GM19438 (cell line): ENCODE data around the gene TEAD1.
"Not testable (repeated sequence)": the region's sequence is repeated elsewhere in the genome, so short reads cannot be mapped to it uniquely, and the experiment has no call there.

Experiments used
- ATAC-seq: cut with Tn5 transposase; IDR thresholded peaks from one replicate; pipeline ENCODE4 v1.9.1; 2021; ENCODE audit warnings: low read depth; ENCODE audit not compliant: unreplicated experiment

The TEAD1 gene

GRCh38 chr11:12758117-12758516, 83.9 kb downstream of the TEAD1 start:
- ATAC-seq: not testable (repeated sequence)

DNA sequence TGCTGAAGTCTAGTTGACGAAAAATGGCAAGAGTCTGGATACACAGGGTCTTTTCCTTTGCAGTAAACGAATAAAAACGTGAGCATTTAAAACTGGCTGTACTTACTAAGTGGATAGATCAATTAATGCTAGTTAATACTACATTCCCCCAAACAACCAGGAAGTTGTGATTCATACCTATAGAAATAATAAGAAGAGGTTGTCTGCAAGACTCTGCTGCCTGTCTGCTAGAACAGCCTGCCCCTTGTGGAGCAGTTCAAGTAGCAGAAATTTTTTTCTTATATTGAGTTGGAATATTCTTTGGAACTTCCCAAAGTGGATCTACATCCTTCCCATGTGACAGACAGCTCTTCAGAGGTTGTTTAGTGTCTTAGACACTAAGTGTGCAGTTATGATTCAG, 86.8 kb downstream of the TEAD1 start:
- no peak for ATAC-seq

DNA sequence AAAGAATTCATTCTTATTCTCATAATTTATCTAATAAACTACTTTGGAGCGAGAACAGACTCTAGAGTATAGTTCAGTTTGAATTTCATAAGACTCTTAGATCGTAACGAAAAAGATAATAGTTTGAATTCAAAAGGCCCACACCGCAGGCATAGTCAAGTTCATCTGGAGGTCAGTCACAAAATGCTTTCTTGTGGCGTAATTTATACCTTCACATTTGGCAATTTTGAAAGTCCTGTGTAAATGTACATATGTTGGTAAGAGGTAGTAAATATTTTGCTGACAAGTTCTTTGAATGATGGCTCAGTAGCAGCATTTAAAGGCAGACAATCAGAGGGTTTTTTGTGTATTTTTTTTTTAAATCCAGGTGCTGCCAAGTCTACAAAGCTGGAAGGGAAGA, 88.1 kb downstream of the TEAD1 start:
- no peak for ATAC-seq

- no peak for ATAC-seq
Measured at GRCh38 chr11:12762696-12763324, 88.6 kb downstream of the TEAD1 start.

- ATAC-seq: no peak
Measured at GRCh38 chr11:12764187-12764914, 90.1 kb downstream of the TEAD1 start.

DNA sequence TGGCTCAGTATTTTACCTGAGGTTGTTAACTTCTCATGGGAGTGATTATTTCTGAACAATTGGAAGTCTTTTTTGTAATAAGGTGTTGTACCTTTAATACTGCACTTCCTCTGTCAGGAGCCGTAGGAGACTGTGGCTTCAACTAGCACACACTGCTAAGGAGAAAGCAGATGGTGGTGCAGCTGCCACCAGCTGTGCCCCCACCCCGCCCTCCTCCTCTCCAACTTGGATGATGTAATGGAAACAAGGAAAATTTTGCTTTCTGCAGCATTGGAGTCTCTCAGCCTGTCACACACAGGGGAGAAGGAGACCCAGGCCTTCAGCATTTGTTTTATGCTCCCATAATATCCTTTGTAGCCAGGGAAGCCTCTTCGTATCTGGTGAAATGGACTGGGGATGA, 91.2 kb downstream of the TEAD1 start:
- no peak for ATAC-seq

DNA sequence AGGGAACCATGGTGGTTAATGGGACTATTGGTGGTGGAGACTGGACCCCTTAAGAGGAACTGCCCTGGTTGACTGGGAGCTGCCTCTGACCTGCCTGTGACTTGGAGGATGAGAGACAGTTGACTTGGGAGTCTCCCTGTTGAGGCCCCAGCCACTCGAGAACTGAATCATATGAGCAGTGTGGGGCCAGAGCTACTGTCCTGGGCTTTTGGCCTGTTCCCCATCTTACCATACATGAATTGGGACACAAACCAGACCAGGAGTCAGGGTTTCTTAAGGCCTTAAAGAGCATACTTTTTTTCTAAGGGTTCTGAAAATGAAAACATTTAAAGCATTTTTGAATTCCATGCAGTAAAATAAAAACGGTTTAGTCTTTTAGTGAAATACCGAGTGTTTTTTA, 92.8 kb downstream of the TEAD1 start:
- no peak for ATAC-seq

- ATAC-seq: no peak
Measured at GRCh38 chr11:12767577-12767976, 93.4 kb downstream of the TEAD1 start.

- ATAC-seq: no peak
Measured at GRCh38 chr11:12768726-12769673, 94.8 kb downstream of the TEAD1 start.

- no peak for ATAC-seq
Measured at GRCh38 chr11:12769834-12770345, 95.7 kb downstream of the TEAD1 start.

DNA sequence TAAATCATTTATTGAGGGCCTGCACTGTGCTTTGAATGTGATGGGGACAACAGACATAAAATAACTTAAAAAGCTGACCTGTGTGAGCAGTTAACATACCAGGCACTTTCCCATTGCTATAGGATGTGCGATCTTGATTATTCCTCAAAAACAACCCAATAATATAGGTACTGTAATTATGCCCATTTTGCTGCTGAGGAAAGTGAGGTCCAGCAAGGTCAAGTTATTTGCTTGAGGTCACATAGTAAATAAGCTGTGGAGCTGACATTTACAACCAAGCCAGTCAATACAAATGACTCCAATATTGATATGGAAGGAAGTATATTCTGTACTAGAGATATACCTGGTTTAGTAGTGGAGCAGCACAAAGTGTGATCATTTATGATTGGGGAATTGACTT, 96.2 kb downstream of the TEAD1 start:
- no peak for ATAC-seq

GRCh38 chr11:12770966-12771597, 96.9 kb downstream of the TEAD1 start:
- no peak for ATAC-seq

DNA sequence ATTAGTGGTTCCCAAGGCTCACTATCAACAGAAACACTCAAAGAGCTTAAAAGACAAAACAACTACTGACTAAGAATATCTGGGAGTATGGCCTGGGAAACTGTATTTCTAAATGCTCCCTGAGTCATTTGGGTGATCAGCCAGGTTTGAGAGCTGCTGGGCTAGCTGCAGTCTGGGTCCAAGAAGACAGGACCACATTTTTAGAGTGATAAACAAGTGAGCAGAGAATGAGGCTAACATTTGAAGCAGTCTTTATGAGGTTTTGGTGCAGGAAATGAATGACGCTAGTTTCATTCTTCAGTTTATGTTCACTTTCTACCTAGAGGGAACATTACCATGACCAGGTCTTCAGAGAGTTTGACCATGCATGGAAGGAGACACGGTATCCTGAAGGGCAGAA, 97.7 kb downstream of the TEAD1 start:
- peak; percentile 58 for ATAC-seq

GRCh38 chr11:12772324-12772723, 98.1 kb downstream of the TEAD1 start:
- ATAC-seq: no peak

DNA sequence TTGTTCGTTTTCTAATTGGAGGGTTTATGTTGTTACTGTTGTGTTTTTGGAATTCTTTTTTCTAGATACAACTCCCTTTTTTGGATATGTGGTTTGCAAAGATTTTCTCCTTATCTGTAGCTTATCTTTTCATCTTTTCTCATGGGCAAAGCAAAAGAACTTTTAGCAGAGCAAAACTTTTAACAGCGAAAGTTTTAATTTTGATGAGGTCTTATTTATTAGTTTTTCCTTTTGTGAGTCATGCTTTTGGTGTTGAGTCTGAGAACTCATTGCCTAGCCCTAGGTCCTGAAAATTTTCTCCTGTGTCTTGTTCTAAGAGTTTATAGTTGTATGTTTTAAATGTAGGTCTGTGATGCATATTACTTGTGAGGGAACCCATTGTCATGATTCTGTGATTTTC, 99.4 kb downstream of the TEAD1 start:
- ATAC-seq: no peak

DNA sequence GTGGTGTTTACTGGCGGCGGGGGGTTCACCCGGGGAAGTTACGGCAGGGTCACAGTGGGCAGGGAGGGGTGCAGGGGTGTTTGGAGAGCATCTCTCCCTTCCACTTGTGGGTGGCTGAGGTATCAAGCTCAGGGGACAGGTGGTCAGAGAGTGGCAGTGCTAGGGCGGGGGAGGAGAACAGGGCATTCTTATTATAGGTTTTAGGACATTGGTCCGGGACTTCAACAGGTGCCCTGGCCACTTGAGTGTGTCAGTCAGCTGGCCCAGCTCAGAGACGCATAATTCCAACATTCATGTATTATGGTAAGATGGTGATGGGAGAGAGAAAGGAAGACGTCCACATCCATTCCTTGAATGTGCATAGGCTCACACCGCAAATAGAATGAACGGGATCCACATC, 101.7 kb downstream of the TEAD1 start:
- no peak for ATAC-seq

DNA sequence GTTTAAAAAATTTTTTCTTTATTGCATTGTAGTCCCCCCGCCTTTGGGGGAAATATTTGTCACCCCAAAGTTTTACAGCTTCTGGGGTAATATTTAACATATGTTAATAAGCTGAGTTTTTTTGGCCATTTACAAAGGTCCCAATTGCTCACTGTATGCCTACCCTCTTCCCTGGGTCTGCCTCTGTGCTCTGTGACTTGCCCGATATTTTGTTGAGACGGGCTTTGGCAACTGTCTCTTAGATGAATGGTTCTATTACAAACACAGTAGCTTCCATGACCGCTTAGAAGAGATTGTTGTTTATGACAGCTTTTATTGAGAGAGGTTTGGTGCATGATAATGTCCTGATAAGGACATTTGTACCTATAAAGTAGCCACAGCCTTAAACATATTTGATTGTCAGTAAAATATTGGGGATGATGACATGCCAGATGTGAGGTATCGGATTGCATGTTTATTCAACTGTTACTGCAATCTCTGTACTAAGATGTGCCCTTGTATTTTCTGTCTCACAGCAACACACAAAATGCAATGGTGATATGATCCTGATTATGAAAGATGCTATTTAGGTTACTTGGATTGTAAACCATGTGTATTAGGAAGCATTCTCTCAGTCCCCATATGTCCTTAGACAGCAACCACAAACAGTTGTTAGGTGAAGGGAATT, 103.1 kb downstream of the TEAD1 start:
- ATAC-seq: no peak

GRCh38 chr11:12778240-12778905, 104.2 kb downstream of the TEAD1 start:
- ATAC-seq: no peak

- ATAC-seq: no peak
Measured at GRCh38 chr11:12783765-12784164, 109.5 kb downstream of the TEAD1 start.

- no peak for ATAC-seq
Measured at GRCh38 chr11:12784445-12784844, 110.2 kb downstream of the TEAD1 start.
